ENCODE measurements around the gene NAALADL2.

The NAALADL2 gene

GRCh38 chr3:175464362-175464761, 605.2 kb downstream of the NAALADL2 start:
- H3K4me3 ChIP-seq (ENCODE audit: control insufficient read depth, low read depth, low read length) = no peak overlapping the region
- TF ChIP-seq CTCF (conservative IDR thresholded peaks at IDR 0.05; ENCODE audit: control insufficient read depth, insufficient read depth, low read depth, low read length) = no peak

GRCh38 chr3:175469124-175469523, 610.0 kb downstream of the NAALADL2 start:
- DNase-seq (ENCODE audit: low read depth) = no peak
- H3K4me3 ChIP-seq (ENCODE audit: control insufficient read depth, low read depth, low read length) = no peak overlapping the region
- TF ChIP-seq CTCF (conservative IDR thresholded peaks at IDR 0.05; ENCODE audit: control insufficient read depth, insufficient read depth, low read depth, low read length) = no peak

More at GRCh38 chr3:175464362-175464761, 605.2 kb downstream of the NAALADL2 start:
- no peak for DNase-seq (ENCODE audit: low read depth)

- no peak for DNase-seq (ENCODE audit: low read depth)
- H3K4me3 ChIP-seq (ENCODE audit: control insufficient read depth, low read depth, low read length) = no peak overlapping the region
- no peak for TF ChIP-seq CTCF (conservative IDR thresholded peaks at IDR 0.05; ENCODE audit: control insufficient read depth, insufficient read depth, low read depth, low read length)
Observed at GRCh38 chr3:175475765-175476164, 616.6 kb downstream of the NAALADL2 start.

GRCh38 chr3:175476489-175476888, 617.4 kb downstream of the NAALADL2 start:
- no peak for DNase-seq (ENCODE audit: low read depth)
- TF ChIP-seq CTCF (conservative IDR thresholded peaks at IDR 0.05; ENCODE audit: control insufficient read depth, insufficient read depth, low read depth, low read length) = no peak
- H3K4me3 ChIP-seq (ENCODE audit: control insufficient read depth, low read depth, low read length) = no peak overlapping the region

GRCh38 chr3:175477651-175478224, 618.6 kb downstream of the NAALADL2 start:
- DNase-seq (ENCODE audit: low read depth) = no peak
- no peak overlapping the region for H3K4me3 ChIP-seq (ENCODE audit: control insufficient read depth, low read depth, low read length)
- TF ChIP-seq CTCF (conservative IDR thresholded peaks at IDR 0.05; ENCODE audit: control insufficient read depth, insufficient read depth, low read depth, low read length) = no peak

GRCh38 chr3:175478301-175478700, 619.2 kb downstream of the NAALADL2 start:
- DNase-seq (ENCODE audit: low read depth) = no peak
- no peak overlapping the region for H3K4me3 ChIP-seq (ENCODE audit: control insufficient read depth, low read depth, low read length)
- no peak for TF ChIP-seq CTCF (conservative IDR thresholded peaks at IDR 0.05; ENCODE audit: control insufficient read depth, insufficient read depth, low read depth, low read length)

GRCh38 chr3:175479175-175479574, 620.0 kb downstream of the NAALADL2 start:
- TF ChIP-seq CTCF (conservative IDR thresholded peaks at IDR 0.05; ENCODE audit: control insufficient read depth, insufficient read depth, low read depth, low read length) = no peak
- no peak for DNase-seq (ENCODE audit: low read depth)
- no peak overlapping the region for H3K4me3 ChIP-seq (ENCODE audit: control insufficient read depth, low read depth, low read length)

Measured in fibroblast of mammary gland (primary cell).